Body of pancreas (tissue), 4 donors: ENCODE data around the gene SHC4. TPM values are rescaled to one million over a fixed set of nuclear protein-coding genes. Genes with fewer than 3 reads are reported as not detected.

Source experiments
- ATAC-seq: fragments of 150-250 bp; one replicate; pipeline ENCODE4 v1.9.1; 2016
- DNase-seq, 4 donors: peaks; one replicate each; pipeline ENCODE4 v3.0.0-alpha.2; 2019
- H3K27ac ChIP-seq, 4 donors: fragments of 200-600 bp; sonication (generic); 1 replicate in 3 of 4; 2 replicates in 1 of 4; pipeline versions ENCODE4 v1.5.1 to v1.6.1; 2016 to 2019; ENCODE audit warnings: mild to moderate bottlenecking in 1 of 4, mixed read lengths in 1 of 4, moderate library complexity in 1 of 4
- H3K27me3 ChIP-seq, 2 donors: fragments of 200-600 bp; sonication (generic); one replicate each; pipeline ENCODE4 v1.6.0; 2016; ENCODE audit warnings: mild to moderate bottlenecking in 1 of 2
- H3K36me3 ChIP-seq, 2 donors: fragments of 200-600 bp; sonication (generic); replicated peaks in 1 of 2; 2 replicates each; pipeline ENCODE4 v1.5.1; 2016; ENCODE audit warnings: low read depth in 2 of 2; ENCODE audit not compliant: insufficient read depth in 1 of 2
- H3K4me1 ChIP-seq: fragments of 200-600 bp; sonication (generic); one replicate; pipeline ENCODE4 v1.6.0; 2016
- H3K4me3 ChIP-seq, 2 donors: fragments of 200-600 bp; sonication (generic); 1 replicate in 1 of 2; 2 replicates in 1 of 2; pipeline ENCODE4 v1.5.1; 2016 to 2019
- H3K9me3 ChIP-seq, 3 donors: fragments of 200-600 bp; sonication (generic); 1 replicate in 2 of 3; 2 replicates in 1 of 3; pipeline ENCODE4 v1.5.1; 2016
- CTCF ChIP-seq, 7 experiments: fragments of 450-650 bp in 4 of 7; fragments of 200-600 bp in 3 of 7; sonication (generic) in 3 of 7; IDR thresholded peaks; one replicate each; pipeline ENCODE4 v1.5.1; 2016 to 2019; ENCODE audit warnings: antibody characterized with exemption in 7 of 7
- POLR2A ChIP-seq, 3 donors: fragments of 450-650 bp; IDR thresholded peaks; one replicate each; pipeline ENCODE4 v1.6.1; 2016; ENCODE audit warnings: antibody characterized with exemption in 3 of 3, mild to moderate bottlenecking in 2 of 3
- WGBS, 2 donors: methylation state at CpG; one replicate each; pipeline ENCODE4 v1.1.5; 2017; 5-methylcytosine and 5-hydroxymethylcytosine counted together
- intact Hi-C: fragments of 100-400 bp; cut with DNase I; formaldehyde crosslinking; loops from one replicate; pipeline ENCODE4 v1.15.1; 2023
- total RNA-seq, 2 donors: library from RNA; depleted of rRNA; stranded (reverse); fragments of >200 nt; gene quantifications; one replicate each; pipeline ENCODE4 v1.1.0, GENCODE V29; 2016

Gene SHC4
- total RNA-seq, 2 donors from 2014 or later, result 0.78 TPM; not detected in 1

GRCh38 chr15:48883699-48884098, 80.0 kb downstream of the SHC4 start:
- intact Hi-C loops, result loop anchor here (10.0 kb wide), 1 partner anchor 171 kb away; no protein-coding TSS in a partner anchor
- no peaks in the 10 kb centered on the region for H3K27me3 ChIP-seq
- H3K27ac ChIP-seq, result no peak overlapping the region
- H3K4me1 ChIP-seq, result peaks cover 19% of the 10 kb centered on the region
- DNase-seq (no peak), ATAC-seq (no peak)
- TF ChIP-seq CTCF (IDR thresholded peaks at IDR 0.05) (no peak), POLR2A (IDR thresholded peaks at IDR 0.05) (no peak)
- H3K36me3 ChIP-seq, result no peaks in the 10 kb centered on the region
- WGBS, 2 donors, result 64 to 81% methylated on average over 2 of the region's 2 CpGs
- no peaks in the 10 kb centered on the region for H3K9me3 ChIP-seq
- H3K4me3 ChIP-seq, result no peak overlapping the region

GRCh38 chr15:48880070-48880634, 83.6 kb downstream of the SHC4 start:
- ATAC-seq, result no peak
- no peak overlapping the region for H3K27ac ChIP-seq
- no peaks in the 10 kb centered on the region for H3K27me3 ChIP-seq
- TF ChIP-seq CTCF (IDR thresholded peaks at IDR 0.05) (no peak), POLR2A (IDR thresholded peaks at IDR 0.05) (no peak)
- H3K4me1 ChIP-seq, result peaks cover 19% of the 10 kb centered on the region
- WGBS, 2 donors, result 56 to 76% methylated on average over 3 of the region's 3 CpGs
- H3K36me3 ChIP-seq, result no peaks in the 10 kb centered on the region
- DNase-seq, result no peak
- H3K4me3 ChIP-seq, result no peak overlapping the region
- intact Hi-C loops, result loop anchor here (10.0 kb wide), 1 partner anchor 175 kb away; no protein-coding TSS in a partner anchor
- H3K9me3 ChIP-seq, result no peaks in the 10 kb centered on the region

- 0 to 1% methylated on average over 46 to 58 of the region's 58 CpGs for WGBS, 2 donors
- intact Hi-C loops, result loop anchor here (10.0 kb wide), 1 partner anchor 747 kb away; the partner anchor contains the start of genes DTWD1 and FAM227B
These were observed 85.8 kb downstream of the SHC4 start, which contains the start of gene EID1 for GRCh38 chr15:48877630-48878595. Gene EID1 (plus strand): TSS chr15:48878134. CDS start chr15:48878177, 43 bp downstream.

GRCh38 chr15:48876057-48876456, 87.7 kb downstream of the SHC4 start:
- no peaks in the 10 kb centered on the region for H3K9me3 ChIP-seq
- no peaks in the 10 kb centered on the region for H3K36me3 ChIP-seq
- peaks cover 19% of the 10 kb centered on the region for H3K4me1 ChIP-seq
- TF ChIP-seq CTCF (IDR thresholded peaks at IDR 0.05) (no peak), POLR2A (IDR thresholded peaks at IDR 0.05) (no peak)
- intact Hi-C loops, result loop anchor here (10.0 kb wide), 1 partner anchor 749 kb away; the partner anchor contains the start of genes DTWD1 and FAM227B
- WGBS, 2 donors, result 36 to 43% methylated on average over 3 of the region's 3 CpGs
- no peak for DNase-seq
- ATAC-seq, result no peak
- no peak overlapping the region for H3K27ac ChIP-seq
- H3K4me3 ChIP-seq, result no peak overlapping the region
- peaks cover 0 to 3% of the 10 kb centered on the region in 2 donors for H3K27me3 ChIP-seq

More at GRCh38 chr15:48877630-48878595, 85.8 kb downstream of the SHC4 start, which contains the start of gene EID1:
- Histone ChIP-seq H3K9me3 (no peaks in the 10 kb centered on the region), H3K4me1 (peaks cover 19% of the 10 kb centered on the region), H3K27me3 (peaks cover 0 to 3% of the 10 kb centered on the region in 2 donors), H3K36me3 (no peaks in the 10 kb centered on the region), H3K27ac (peak within 1 kb of the TSS; percentile 69 to 88 (median 82)), H3K4me3 (peak within 1 kb of the TSS; percentile 72 to 76)
- TF ChIP-seq POLR2A (IDR thresholded peaks at IDR 0.05) (peak in 2 of 3 donors; percentile 76 to 77), CTCF (IDR thresholded peaks at IDR 0.05) (peak in 1 of 7 experiments; percentile 17)
- peak; percentile 93 to 94 (median 94) for DNase-seq
- ATAC-seq, result peak; percentile 99
